ENCODE data around the gene ZC3H4. TPM values are rescaled to one million over a fixed set of nuclear protein-coding genes. Genes with fewer than 3 reads are reported as not detected.

Gene ZC3H4
- total RNA-seq, 2 experiments from 2014 or later: 68.5 to 70.2 TPM

GRCh38 chr19:47024502-47024901 lies 89.1 kb downstream of the ZC3H4 start:
- Mint-ChIP-seq H3K27ac (no peak overlapping the region), H3K4me1 (ENCODE audit: low read depth) (peaks cover 8% of the 10 kb centered on the region), H3K36me3 (ENCODE audit: low read depth) (no peaks in the 10 kb centered on the region), H3K27me3 (peaks cover 56% of the 10 kb centered on the region), H3K4me3 (no peak overlapping the region), H3K9me3 (no peaks in the 10 kb centered on the region)
- TF ChIP-seq CTCF (IDR thresholded peaks at IDR 0.05): no peak
- CTCF ChIA-PET: interaction anchor here (2.8 to 6.6 kb wide), 2 partner anchors 11 to 12 kb away, joined by 12 to 60 read pairs; no protein-coding TSS in a partner anchor
- ATAC-seq (no peak), DNase-seq (no peak)
- POLR2A ChIA-PET: no interaction called here
- intact Hi-C loops (cut with micrococcal nuclease): no loop called here

DNA sequence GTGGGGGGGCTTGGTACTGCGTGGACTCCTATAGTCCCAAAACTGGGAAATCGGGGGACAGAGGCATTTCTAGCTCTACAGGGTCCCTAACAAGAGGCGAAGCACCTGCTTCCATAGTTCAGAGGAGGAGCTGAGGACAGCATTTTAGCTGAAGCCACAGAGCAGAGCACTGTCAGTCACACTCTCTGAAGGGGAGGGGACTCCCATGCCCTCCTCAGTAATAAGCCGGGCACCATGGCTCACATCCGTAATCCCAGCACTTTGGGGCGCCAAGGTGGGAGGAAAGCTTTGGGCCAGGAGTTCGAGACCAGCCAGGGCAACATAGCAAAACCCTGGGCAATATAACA lies 90.2 kb downstream of the ZC3H4 start:
- Mint-ChIP-seq H3K9me3 (no peaks in the 10 kb centered on the region), H3K4me3 (no peak overlapping the region), H3K27me3 (peaks cover 61% of the 10 kb centered on the region), H3K4me1 (ENCODE audit: low read depth) (peaks cover 8% of the 10 kb centered on the region), H3K27ac (no peak overlapping the region), H3K36me3 (ENCODE audit: low read depth) (no peaks in the 10 kb centered on the region)
- DNase-seq (no peak), ATAC-seq (no peak)
- ChIA-PET CTCF (interaction anchor here (2.8 to 6.6 kb wide), 2 partner anchors 10 to 13 kb away, joined by 12 to 60 read pairs; no protein-coding TSS in a partner anchor), POLR2A (interaction anchor here (0.6 to 1.7 kb wide), 3 partner anchors 13 to 276 kb away, joined by 3 to 5 read pairs (median 4); no protein-coding TSS in a partner anchor)
- intact Hi-C loops (cut with micrococcal nuclease): no loop called here
- TF ChIP-seq CTCF (IDR thresholded peaks at IDR 0.05): no peak

GRCh38 chr19:47022541-47023447 lies 90.8 kb downstream of the ZC3H4 start:
- CTCF ChIA-PET: interaction anchor here (2.8 to 6.6 kb wide), 2 partner anchors 9 to 13 kb away, joined by 12 to 60 read pairs; no protein-coding TSS in a partner anchor
- POLR2A ChIA-PET: interaction anchor here (0.5 to 1.7 kb wide), 5 partner anchors 10 to 144 kb away, joined by 3 to 5 read pairs (median 3); no protein-coding TSS in a partner anchor
- no peak overlapping the region for H3K4me3 Mint-ChIP-seq
- DNase-seq (no peak), ATAC-seq (no peak)
- intact Hi-C loops (cut with micrococcal nuclease): no loop called here
- H3K36me3 Mint-ChIP-seq (ENCODE audit: low read depth): no peaks in the 10 kb centered on the region
- H3K4me1 Mint-ChIP-seq (ENCODE audit: low read depth): peaks cover 8% of the 10 kb centered on the region
- H3K27me3 Mint-ChIP-seq: peaks cover 58% of the 10 kb centered on the region
- H3K9me3 Mint-ChIP-seq: no peaks in the 10 kb centered on the region
- no peak for TF ChIP-seq CTCF (IDR thresholded peaks at IDR 0.05)
- no peak overlapping the region for H3K27ac Mint-ChIP-seq

GRCh38 chr19:47022140-47022536 lies 91.4 kb downstream of the ZC3H4 start:
- no peaks in the 10 kb centered on the region for H3K9me3 Mint-ChIP-seq
- no peak for DNase-seq
- TF ChIP-seq CTCF (IDR thresholded peaks at IDR 0.05): no peak
- no peak overlapping the region for H3K4me3 Mint-ChIP-seq
- H3K27me3 Mint-ChIP-seq: peaks cover 54% of the 10 kb centered on the region
- ChIA-PET POLR2A (interaction anchor here (0.5 to 1.7 kb wide), 4 partner anchors 9 to 144 kb away, joined by 3 to 4 read pairs (median 3); no protein-coding TSS in a partner anchor), CTCF (interaction anchor here (2.8 to 6.6 kb wide), 2 partner anchors 9 to 14 kb away, joined by 12 to 60 read pairs; no protein-coding TSS in a partner anchor)
- no peaks in the 10 kb centered on the region for H3K36me3 Mint-ChIP-seq (ENCODE audit: low read depth)
- intact Hi-C loops (cut with micrococcal nuclease): no loop called here
- H3K27ac Mint-ChIP-seq: no peak overlapping the region
- no peak for ATAC-seq
- peaks cover 8% of the 10 kb centered on the region for H3K4me1 Mint-ChIP-seq (ENCODE audit: low read depth)
